Heart left ventricle (tissue), 13 donors: ENCODE measurements around the gene MNAT1.

Source experiments
- CTCF ChIP-seq, 12 donors: fragments of 200-600 bp; sonication (generic) in 4 of 12; IDR thresholded peaks; one replicate each; pipeline versions ENCODE4 v1.5.0 to v1.8.0; 2018 to 2022; ENCODE audit warnings: antibody characterized with exemption in 12 of 12, mild to moderate bottlenecking in 5 of 12
- POLR2A ChIP-seq, 2 donors: fragments of 450-650 bp; IDR thresholded peaks; one replicate each; pipeline ENCODE4 v1.6.1; 2017; ENCODE audit warnings: antibody characterized with exemption in 2 of 2, mild to moderate bottlenecking in 2 of 2, moderate library complexity in 2 of 2
- donor health status: ischemic (EF 13 %, LVEDD 7.1; RV severe dilation, severe dysfunction).
- donor health status: DM: no; HTN: yes; CAD: no.
- donor health status: DM: no; HTN: no; CAD: no.
- donor health status: ischemic (EF 25% LVEDD 6.9; RV normal size, moderate dysfunction).
- donor health status: ischemic (EF 25% LVEDD 5.7; RV mildly dilated, moderate dysfunction).
- donor health status: ischemic (EF 35%, LVEDD 5.7; RV mildly dilated, moderate dysfunction).
- donor health status: nonischemic (EF 11% LVEDD 7.7; RV severe dilation, severe dysfunction).
- donor health status: DM: yes; HTN: yes; CAD: no.
- donor health status: PGD.
- donor health status: ischemic (EF 29% LVEDD 5.4; RV normal size, mild dysfunction).
- donor health status: nonischemic (EF 23%, LVEDD 6.1; RV moderate dilation, normal function).

GRCh38 chr14:60958146-60958545 is 223.6 kb downstream of the MNAT1 start:
- TF ChIP-seq POLR2A (IDR thresholded peaks at IDR 0.05) = no peak
- no peak for TF ChIP-seq CTCF (IDR thresholded peaks at IDR 0.05)
